NCI-H128 (cell line): ENCODE measurements around the gene VGLL1.

ENCODE experiments used
- DNase-seq: peaks from one replicate; lab custom pipeline; 2025; ENCODE audit not compliant: unreplicated experiment; lab: John Stamatoyannopoulos, UW

Gene VGLL1, protein sequence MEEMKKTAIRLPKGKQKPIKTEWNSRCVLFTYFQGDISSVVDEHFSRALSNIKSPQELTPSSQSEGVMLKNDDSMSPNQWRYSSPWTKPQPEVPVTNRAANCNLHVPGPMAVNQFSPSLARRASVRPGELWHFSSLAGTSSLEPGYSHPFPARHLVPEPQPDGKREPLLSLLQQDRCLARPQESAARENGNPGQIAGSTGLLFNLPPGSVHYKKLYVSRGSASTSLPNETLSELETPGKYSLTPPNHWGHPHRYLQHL

DNA sequence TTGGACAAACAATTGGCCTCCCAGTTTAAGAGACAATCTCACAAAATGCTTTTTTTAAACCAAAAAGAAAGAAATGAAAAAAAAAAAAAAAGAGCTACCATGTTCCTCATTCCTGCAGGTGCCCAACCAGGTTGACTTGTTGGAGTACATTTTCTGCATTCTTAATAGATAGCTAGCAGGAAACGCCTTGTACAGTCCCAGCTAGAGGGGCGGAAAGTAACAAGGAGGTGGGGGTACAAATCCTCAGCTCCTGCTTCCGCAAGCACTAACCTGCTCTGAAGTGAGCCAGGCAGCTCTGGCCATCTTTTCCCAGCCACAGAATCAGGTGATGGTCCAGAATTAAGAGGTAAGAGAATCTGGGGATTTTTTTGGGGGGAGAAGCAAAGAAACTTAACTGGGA, at the start of gene VGLL1:
TSS of gene VGLL1 (plus strand) at position 265 of the 400 bp plus-strand sequence. CDS start 3,806 bp downstream, outside the sequence.
- no peak for DNase-seq

DNA sequence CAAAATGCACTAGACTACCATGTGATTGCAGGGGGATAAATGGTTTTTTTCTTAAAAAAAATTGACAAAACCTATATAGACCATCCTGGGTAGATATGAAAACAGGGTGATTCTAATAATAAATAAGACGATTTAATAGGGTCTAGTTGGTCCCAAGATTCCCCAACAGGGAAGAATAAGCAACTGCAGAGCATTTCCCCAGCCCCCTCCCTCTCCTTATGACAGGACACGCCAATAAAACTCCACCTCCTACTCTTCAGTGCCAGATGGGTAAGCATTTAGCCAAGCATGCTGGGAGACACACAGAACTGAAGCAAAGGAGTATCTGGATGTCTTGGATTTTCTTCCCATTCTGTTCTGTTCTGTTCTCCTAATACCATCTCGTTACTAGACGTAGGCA, 44.4 kb upstream of the VGLL1 start, which contains the start of gene BRS3:
TSS of gene BRS3 (plus strand) at position 301 of the 400 bp plus-strand sequence. CDS start 168 bp downstream, outside the sequence.
- no peak for DNase-seq

DNA sequence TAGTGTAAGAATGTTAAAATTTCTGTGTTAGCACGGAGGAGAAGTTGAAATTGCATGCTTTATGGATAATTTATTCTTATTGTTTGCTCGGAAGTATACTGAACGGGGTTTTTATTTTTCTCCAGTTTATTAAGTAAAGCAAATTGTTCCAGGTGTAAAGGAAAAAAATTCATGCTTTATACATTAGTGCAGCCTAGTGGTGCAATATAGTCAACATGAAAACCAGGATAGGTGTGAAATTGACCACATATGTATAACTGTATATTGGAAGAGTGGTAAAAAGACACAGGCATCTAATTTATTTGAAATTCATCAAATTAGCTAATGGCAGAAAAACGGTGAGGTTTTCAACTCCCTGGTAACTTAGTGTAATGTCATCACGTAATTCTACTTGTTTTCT, 43.3 kb upstream of the VGLL1 start:
- no peak for DNase-seq

DNA sequence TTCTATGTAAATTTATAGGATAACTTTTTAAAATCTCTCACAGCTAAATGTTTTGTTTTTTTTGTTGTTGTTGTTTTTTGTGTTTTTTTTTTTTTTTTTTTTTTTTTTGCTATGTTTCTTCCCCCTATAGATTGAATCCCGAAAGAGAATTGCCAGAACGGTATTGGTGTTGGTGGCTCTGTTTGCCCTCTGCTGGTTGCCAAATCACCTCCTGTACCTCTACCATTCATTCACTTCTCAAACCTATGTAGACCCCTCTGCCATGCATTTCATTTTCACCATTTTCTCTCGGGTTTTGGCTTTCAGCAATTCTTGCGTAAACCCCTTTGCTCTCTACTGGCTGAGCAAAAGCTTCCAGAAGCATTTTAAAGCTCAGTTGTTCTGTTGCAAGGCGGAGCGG, 40.2 kb upstream of the VGLL1 start:
- DNase-seq: no peak

DNA sequence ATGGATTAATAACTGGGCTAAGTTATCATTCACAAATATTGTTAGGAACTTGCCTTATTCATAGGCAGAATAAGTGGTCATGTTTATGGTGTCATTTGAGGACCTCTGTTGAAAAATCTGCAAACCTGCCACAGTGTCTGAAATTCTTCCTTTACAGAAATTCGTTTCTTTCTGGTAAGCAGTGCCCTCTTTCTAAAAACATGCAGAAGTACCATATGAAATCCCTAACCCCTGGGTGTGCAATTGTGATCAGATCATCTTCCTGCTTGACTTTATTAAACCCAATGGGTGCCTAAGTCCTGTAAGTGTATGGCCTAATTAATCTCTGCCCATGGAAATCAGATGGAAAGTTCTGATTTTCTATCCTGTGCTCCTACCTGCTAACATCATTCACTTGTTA, 39.0 kb upstream of the VGLL1 start:
- no peak for DNase-seq

DNA sequence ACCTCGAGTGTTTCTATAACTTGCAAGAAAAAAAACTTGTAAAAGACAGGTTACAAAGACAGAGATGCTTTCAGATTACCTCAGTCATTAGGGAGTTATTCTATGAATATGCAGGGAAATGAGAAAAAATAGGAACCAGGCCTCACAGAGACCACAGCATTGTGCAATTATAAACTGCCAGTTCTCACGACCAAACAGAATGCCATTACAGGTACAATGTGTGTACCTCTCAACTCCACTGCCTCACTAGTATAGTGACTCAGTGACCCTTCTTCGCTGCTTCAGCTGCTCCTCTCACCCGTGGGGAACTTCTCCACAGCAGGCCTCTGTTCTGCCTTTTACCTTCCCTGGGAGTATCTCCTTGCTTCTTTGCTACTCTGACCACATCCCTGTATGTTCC, 37.0 kb upstream of the VGLL1 start:
- no peak for DNase-seq

DNA sequence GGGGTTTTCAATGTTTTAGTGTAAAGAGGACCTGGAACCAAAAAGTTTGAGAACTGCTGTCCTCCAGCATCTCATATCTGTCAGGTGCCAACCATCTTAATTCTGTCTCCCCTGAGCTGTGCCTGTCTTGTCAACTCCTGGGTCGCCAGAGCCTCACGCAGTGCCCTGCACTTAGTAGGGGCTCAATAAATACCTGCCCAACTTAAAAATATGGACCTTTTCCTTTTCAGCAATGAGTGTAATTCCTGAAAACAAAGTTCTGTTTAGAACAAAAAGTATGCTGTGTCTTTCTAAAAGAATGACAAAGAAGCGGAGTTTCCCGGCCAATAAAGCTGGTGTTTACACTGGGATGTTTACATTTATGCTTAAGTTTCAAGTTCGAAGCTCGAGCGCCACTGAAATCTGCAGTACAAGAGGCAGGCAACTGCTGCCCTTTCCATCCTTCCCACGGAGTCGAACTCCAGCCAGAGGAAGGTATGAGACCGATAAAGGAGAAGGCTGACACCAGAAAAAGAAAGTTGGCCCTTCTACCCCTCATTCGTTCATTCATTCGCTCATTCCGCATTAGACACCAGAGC, 35.7 kb upstream of the VGLL1 start:
- DNase-seq: no peak

DNA sequence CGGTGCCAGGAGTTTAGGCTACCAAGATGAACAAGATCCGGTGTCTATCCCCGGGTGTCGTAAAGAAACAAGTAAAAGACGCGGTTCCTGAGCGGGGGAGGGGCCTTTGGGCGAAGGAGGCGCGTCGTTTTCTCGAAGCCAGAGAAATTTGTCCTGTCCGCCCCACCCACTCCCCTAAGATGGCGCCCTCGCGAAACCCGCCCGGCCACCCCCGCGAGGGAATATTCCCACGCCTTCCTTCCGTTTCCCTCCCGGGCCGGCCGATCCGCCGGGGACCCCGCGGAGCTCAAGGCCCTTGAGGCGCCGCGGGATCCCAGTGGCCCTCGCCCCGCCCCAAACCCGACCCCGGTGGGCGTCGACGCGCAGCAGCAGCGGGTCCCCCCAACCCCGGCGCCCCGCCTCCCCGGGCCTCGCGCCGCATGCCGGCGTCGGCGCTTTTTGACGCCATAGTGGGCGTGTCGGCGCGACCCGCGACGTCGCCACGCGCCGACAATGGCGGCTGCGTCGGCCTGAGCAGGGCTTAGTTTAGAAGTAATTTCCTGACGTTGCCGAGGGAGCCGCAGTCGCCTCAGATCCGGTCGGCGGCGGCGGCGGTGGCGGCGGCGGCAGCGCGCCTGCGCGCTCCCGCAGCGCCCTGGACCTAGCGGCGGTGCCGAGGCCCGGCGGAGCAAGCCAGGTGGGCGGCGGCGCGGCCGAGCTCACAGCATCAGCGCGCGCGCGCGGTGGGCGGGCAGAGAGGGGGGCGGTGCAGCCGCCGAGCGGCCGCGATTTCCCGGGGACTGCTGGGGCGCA, 35.1 kb upstream of the VGLL1 start:
- peak; percentile 65 for DNase-seq

DNA sequence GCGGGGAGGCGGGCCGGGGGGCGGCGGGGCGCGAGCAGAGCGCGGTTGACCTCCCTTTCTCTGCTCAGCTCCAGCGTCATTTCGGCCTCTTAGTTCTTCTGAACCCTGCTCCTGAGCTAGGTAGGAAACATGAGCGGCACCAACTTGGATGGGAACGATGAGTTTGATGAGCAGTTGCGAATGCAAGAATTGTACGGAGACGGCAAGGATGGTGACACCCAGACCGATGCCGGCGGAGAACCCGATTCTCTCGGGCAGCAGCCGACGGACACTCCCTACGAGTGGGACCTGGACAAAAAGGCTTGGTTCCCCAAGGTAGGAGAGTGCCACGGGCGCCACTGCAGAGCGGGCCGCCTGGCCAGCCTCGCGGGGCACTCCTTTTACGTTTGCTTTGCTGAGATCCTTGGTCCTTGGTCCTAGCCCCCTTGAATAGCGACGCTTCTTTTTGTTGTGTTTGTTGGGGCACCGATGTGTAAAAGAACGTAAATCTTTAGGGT, 34.4 kb upstream of the VGLL1 start, which contains the start of gene HTATSF1:
TSS of gene HTATSF1 (plus strand) at position 37 of the 497 bp plus-strand sequence. CDS start at position 130, 93 bp downstream.
- DNase-seq: peak; percentile 65

DNA sequence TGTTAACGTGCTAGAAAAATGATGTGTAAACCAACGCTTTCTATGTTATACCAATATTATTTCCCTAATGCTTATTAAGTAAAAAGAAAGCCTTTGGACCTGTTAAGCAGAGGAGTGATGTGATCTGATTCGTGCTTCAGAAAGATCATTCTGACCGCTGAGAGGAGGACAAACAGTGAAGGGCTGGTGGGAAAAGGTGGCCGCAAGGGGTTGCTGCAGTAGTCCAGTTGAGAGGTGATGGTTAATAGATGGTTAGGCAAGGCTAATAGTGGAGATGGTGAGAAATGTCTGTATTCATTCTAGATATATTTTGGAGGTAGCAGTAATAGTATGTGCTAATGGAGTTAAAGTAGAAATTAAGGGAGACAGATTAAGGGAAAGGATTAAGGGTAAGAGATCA, 12.9 kb upstream of the VGLL1 start:
- no peak for DNase-seq

DNA sequence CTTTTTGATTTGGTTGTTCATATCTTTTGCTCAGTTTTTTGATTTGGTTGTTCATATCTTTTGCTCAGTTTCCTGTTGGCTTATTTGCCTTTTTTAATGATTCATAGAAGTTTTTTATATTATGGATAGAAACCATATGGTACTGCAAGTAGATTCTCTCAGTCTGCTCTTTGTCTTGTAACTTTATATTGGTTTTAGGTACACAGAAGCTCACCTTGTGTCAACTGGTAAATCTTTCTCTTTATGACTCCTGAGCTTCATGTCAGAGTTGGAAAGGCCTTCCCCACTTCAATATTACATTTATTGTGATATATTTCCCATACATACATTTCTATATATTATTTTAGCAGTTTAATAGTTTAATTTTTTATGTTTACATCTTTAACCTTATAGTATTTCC, 8.2 kb upstream of the VGLL1 start:
- no peak for DNase-seq

DNA sequence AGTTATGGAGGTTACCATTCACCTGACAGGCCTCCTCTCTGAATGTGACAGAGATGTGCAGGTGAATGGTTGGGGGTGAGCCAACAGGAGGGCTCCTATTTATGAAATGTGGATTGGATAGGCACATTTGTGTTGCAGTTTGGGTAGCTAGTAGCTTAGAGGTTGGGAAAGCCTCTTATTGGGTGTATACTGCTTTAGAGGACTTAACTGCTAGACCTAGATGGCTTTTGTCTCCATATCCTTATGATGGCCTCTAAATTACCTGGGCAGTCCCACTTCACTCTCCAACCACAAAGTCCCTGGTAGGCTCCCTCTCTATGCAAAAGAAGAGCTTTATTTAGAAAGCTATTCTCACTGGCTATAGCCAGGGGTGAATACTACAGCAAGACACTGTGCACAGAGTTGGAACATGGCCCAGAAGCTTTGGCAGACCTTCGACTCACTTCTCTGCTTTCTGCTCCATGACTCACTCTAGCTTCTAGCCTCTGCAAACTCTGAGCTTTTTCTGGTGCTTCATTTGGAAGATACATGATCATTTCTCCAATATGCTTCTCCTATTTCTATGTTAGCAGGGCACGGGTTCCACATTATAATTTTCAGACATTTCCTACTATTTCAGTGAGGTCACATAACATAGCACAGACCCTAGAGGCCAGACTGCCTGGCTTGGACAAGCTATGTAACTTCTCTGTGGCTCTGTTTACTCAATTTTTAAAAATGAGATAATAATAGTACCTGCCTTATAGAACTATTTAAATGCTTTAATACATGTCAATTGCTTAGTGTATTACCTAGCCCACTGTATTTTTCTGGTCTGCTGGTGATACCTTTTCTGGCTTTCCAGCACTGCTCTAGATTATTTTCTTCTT, 6.0 kb upstream of the VGLL1 start:
- DNase-seq: no peak

DNA sequence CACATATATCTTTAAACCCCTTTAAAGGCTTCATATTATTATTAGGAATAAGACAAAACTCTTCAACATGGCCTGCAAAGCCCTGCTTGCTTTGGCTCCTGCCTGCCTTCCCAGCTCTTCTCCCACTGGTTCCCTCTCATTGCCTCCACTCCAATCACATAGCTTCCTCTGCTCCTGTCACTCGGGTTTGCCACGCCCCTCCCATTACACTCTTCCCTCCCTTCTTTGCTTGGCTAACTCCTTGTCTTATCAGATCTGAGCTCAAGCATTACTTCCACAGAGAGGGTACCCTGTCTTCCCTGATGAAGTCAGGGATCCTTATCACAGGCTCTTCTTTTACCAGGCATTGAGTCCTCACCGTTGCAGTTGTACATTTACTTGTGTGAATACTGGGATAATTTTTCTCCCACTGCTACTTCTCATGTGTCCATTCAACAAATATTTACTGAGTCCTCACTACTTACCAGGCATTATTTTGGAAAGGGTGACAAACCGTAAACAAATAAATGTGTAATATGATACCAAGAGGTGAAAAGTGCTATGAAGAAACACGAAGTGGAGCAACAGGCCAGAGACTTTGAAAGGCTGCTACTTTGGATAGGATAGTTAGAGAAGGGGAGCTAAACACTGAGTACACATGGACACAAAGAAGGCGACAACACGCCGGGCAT, 3.2 kb upstream of the VGLL1 start:
- DNase-seq: no peak

DNA sequence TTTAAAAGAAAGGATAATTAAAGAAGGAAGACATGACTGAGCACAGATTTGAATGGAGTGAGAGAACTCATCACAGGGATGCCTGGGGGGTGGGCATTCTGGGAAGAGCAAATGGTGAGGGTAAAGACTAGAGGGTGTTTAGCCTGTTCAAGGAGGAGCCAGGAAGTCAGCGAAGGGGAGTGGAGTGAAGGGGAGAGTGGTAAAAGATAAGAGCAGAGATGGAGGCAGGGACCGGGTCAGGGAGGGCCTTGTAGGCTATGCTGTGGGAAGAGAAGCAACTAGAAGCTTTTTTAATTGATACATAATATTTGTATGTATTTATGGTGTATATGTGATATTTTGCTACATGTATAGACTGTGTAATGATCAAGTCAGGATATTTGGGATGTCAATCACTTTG, 2.2 kb upstream of the VGLL1 start:
- DNase-seq: no peak

DNA sequence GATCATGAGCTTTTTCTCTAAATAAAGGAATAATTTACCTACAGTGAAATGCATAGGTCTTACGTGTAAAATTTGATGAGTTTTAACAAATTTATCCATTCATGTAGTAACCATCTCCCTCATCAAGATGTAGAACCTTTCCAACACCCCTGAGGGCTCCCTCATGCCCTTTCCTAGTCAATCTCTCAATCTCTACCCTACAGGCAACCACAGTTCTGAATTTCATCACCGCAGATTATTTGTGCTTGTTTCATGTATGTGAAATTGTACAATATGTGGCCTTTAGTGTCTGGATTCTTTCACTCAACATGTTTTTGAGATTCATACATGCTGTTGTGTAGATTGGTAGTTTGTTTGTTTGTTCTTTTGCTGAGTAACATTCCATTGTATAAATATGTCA, 2.1 kb downstream of the VGLL1 start:
- DNase-seq: no peak

DNA sequence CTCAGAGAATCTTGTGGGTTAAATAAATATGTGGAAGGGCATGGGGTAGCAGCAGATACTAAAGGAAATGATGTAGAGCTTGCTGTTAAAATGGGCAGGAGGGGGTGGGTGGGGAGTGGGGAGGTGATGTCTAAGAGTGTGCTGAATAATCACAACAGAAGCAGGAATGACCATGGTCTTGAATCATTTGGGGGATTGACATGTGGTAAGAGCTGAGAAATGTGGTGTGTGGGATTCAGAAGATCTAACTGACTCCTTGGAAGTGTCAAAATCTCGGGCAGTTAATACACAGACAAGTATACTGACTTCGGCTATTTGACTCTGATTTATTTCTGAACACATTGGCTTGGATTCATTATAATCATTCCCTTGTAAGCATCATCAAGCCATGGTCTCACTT, 6.8 kb downstream of the VGLL1 start:
- DNase-seq: no peak

DNA sequence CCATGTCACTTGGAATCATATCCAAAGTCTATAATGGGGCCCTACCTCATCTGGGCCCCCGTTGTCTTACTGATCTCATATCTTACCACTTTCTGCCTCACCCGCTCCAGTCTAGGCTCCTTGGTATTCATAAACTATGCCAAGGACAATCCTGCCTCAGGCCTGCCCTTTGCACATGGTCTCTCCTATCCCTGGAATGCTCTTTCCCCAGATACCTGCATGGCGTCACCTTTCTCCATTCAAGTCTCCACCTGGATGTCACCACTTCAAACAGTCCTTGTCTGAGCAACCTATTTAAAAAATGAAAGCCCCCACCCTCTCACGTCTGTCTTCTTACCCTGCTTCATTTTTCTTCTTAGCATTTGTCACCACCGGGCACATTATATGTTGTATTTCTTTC, 8.2 kb downstream of the VGLL1 start:
- DNase-seq: no peak

DNA sequence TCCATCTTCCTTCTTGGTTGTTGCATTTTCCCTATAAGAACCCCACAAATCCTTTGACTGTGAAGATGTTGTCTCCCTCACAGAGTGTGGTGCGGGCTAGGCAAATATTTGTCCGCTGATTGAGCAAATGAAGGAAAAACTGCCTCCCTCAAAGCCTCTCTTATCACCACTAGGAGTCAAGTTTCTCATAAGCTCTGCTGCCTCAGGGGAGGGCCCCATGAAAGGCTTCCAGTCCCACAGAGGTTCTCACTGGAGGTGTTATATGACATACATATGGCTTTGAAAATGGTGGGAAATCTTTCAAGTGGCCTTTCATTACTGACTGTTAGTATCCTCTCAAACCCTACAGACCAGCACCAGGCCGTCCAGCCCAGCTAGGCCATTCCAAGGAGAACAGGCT, 9.3 kb downstream of the VGLL1 start:
- DNase-seq: no peak

DNA sequence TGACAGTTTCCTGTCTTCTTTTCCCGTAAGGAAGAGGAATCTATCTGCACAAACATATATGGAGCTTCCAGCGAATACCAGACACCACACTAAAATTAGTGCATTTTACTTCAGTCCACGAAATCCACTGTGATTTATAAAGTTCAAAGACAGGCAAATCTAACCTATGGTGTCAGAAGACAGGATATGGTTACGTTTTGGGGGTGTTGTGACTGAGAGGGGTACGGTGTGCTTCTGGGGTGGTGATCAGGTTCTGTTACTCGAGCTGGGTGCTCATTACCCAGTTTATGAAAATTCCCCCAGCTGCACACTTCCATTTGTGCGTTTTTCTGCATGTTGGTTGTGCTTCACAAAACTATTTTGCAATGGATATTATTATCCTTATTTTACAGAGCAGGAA, 10.3 kb downstream of the VGLL1 start:
- no peak for DNase-seq

DNA sequence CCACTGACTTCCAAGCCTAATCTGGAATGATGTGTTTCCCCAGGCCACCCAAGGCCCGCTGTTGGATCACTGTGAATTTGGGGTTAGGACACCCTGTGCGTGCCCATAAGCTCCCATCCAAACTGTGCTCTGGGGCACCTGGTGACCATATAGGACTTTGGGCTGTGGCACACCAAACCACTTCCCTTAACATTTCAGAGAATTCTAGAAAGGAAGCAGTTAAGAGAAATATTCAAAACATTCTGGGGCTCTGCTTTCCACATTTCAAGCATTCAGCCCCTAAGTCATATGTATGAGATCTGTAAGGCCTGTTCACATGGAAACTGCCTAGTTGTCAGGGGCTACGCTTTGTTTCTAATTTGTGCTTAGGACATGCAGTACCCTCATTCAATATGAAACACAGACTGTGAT, 14.4 kb downstream of the VGLL1 start:
- DNase-seq: no peak
